Effector memory CD4-positive, alpha-beta T cell (primary cell): ENCODE data around the gene EIF4E1B.

Experiments used
- DNase-seq, 3 donors: peaks; one replicate each; pipeline ENCODE4 v3.0.0-alpha.2; 2020
- H3K27ac ChIP-seq: 2 replicates; pipeline ENCODE4 v1.7.0; 2013; ENCODE audit warnings: mild to moderate bottlenecking, low read length, moderate library complexity; ENCODE audit not compliant: insufficient read depth, poor library complexity, severe bottlenecking
- H3K27me3 ChIP-seq: replicated peaks from 2 replicates; pipeline ENCODE4 v1.7.0; 2013; ENCODE audit warnings: mild to moderate bottlenecking, low read length; ENCODE audit not compliant: insufficient read depth, control insufficient read depth, poor library complexity, severe bottlenecking
- H3K36me3 ChIP-seq: 2 replicates; pipeline ENCODE4 v1.7.0; 2013; ENCODE audit warnings: mild to moderate bottlenecking, low read length, moderate library complexity; ENCODE audit not compliant: control insufficient read depth, insufficient read depth
- H3K4me1 ChIP-seq: 2 replicates; pipeline ENCODE4 v1.7.0; 2013; ENCODE audit warnings: low read length, mild to moderate bottlenecking; ENCODE audit not compliant: control insufficient read depth, insufficient read depth, poor library complexity, severe bottlenecking
- H3K4me3 ChIP-seq: 2 replicates; pipeline ENCODE4 v1.7.0; 2013; ENCODE audit warnings: low read length, low read depth, mild to moderate bottlenecking; ENCODE audit not compliant: insufficient read depth, poor library complexity, severe bottlenecking
- H3K9me3 ChIP-seq: 2 replicates; pipeline ENCODE4 v1.7.0; 2013; ENCODE audit warnings: mild to moderate bottlenecking, low read length, moderate library complexity; ENCODE audit not compliant: control insufficient read depth

Gene EIF4E1B

DNA sequence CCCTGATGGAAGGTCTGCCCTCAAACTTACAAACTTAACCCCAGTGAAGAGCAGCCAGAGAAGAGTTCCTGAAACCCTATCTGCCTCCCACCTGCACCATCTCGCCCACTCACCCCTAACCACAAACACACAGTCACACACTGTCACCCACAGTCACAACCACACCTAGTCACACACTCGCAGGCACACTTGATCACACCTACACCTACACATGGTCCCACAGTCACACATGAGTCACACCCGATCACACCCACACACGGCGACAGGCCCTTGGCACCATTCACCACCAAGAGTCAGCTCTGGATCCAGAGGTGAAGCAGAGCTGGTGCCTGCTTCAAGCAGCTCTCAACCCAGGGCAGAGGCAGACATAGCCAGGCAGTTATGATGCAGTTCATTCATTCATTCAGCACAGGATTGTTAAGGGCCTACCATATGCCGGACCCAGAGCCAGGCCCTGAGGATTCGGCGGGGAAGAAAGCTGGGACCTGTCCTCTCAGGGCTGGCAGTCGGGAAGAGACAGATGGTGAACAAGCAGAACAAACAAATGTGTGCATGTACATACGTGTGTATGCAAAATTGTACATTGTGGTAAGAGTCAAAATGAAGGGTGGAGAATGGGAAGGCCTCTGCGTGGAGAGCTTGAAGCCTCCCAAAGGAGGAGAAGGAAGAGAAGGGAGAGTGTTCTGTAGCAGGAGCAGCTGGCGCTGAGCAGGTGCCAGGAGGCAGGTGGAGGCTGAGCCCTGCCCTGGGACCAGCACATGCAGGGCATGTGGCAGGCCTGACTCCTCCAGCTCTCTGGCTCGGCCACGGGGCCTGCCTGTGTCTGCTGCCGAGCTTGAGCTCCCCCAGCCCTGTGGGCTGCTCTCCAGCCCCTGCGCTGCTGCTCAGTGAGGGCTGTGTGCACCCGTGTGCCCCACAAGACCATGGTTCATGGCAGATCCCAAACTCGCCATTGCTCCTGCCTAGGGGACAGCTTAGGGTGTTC lies 23.2 kb downstream of the EIF4E1B start:
- Histone ChIP-seq H3K27me3 (no peaks in the 10 kb centered on the region), H3K36me3 (peaks cover 7% of the 10 kb centered on the region), H3K4me3 (no peak overlapping the region), H3K27ac (no peak overlapping the region), H3K4me1 (peaks cover 13% of the 10 kb centered on the region), H3K9me3 (no peaks in the 10 kb centered on the region)
- peak in 1 of 3 donors; percentile 16 for DNase-seq

DNA sequence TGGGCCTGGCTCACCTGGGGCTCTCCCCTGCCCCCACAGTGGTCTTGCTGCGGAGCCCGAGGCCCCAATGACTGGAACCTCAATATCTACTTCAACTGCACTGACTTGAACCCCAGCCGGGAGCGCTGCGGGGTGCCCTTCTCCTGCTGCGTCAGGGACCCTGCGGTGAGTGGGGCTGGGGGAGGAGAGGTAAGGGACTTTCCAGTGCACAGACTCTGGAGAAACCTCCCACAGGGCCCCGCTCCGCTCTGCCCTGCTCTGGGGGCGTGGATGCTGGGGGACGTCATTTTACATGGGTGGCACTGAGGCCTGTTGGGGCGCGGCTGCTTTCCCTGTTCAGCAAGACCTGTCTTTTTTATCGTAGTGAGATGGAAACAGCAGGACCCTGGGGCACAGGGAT lies 24.4 kb downstream of the EIF4E1B start:
- Histone ChIP-seq H3K27me3 (no peaks in the 10 kb centered on the region), H3K4me1 (peaks cover 15% of the 10 kb centered on the region), H3K27ac (no peak overlapping the region), H3K9me3 (no peaks in the 10 kb centered on the region), H3K4me3 (no peak overlapping the region), H3K36me3 (peaks cover 7% of the 10 kb centered on the region)
- DNase-seq = no peak

DNA sequence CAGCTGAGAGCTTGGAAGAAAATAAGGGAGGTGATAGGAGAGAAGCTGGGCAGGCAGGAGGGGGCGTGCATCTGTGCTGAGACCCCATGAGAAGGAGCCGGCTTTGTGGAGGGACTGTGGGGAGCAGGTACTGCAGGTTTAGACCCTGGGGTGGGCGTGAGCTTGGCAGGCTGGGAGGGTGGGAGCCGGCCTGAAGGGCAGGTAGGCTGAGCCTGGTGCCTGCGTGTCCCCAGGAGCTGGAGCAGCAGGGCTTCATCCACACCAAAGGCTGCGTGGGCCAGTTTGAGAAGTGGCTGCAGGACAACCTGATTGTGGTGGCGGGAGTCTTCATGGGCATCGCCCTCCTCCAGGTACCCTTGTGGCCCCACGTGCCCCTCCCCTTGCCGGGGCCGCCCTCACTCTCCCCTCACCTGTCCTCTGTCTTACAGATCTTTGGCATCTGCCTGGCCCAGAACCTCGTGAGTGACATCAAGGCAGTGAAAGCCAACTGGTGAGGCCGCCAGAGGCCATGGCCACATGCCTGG lies 26.1 kb downstream of the EIF4E1B start:
- no peaks in the 10 kb centered on the region for H3K9me3 ChIP-seq
- H3K27me3 ChIP-seq = no peaks in the 10 kb centered on the region
- DNase-seq = no peak
- no peak overlapping the region for H3K27ac ChIP-seq
- peaks cover 25% of the 10 kb centered on the region for H3K4me1 ChIP-seq
- H3K4me3 ChIP-seq = no peak overlapping the region
- peaks cover 7% of the 10 kb centered on the region for H3K36me3 ChIP-seq

DNA sequence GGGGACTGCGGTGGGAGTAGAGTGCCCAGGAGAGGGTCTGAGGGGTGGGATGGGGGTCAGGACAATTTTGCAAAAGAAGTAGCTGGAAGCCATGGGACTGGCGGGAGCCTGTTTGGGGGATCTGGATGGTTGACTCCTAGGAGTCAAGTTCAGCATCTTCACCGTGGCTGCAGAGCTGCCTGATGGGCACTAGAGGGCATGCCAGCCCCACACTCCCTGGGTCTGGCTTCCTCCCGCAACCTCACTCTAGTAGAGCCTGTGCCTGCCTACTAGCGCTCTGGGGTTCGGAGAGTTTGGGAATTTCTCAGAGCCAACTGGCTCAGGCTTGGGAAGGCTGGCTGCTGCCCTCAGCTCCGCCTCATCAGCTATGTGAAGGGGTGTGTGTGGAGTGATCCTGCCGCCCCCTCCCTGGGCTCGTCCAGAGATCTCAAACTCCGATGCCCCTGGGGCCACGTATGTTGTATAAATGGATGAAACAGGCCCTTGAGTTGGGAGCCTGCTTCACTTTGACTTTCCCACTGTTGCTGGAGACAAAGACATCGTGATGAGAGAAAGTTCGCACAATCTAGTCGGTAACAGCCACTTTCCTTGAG lies 27.6 kb downstream of the EIF4E1B start:
- Histone ChIP-seq H3K4me1 (peaks cover 25% of the 10 kb centered on the region), H3K4me3 (peak overlapping the region; percentile 15), H3K36me3 (peaks cover 7% of the 10 kb centered on the region), H3K27me3 (no peaks in the 10 kb centered on the region), H3K27ac (no peak overlapping the region), H3K9me3 (no peaks in the 10 kb centered on the region)
- peak; percentile 22 to 30 (median 27) for DNase-seq

DNA sequence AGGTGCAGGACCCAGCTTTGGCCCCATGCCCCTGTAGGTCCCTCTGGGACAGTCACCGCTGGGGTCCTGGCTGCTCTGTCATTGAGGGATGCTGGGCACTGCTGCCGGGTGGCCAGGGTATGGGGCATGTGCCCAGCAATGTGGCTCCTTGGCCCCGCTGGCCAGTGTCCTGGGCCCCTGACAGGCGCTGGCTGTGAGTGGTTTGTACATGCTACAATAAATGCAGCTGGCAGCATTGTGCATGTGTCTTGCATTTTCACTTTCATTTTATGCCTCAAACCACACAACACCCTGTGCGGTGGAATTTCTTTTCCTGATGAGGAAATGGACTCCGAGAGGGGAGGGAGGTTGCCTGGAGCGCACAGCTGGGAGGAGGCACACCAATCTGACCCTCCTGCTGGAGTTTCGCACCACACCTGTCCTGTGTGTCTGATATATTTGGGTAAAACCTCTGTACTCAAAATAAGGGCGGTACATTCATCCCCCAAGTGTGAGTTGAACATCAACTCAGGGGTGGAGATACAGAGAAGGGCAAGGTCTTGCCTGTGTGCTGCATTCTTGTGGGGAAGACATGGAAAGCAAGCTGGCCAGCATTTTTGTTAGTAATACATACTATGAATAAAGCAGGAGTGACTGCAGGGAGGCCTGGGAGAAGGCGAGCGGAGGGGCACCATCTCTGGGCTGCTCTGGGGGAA lies 28.5 kb downstream of the EIF4E1B start:
- peak in 1 of 3 donors; percentile 23 for DNase-seq
- Histone ChIP-seq H3K9me3 (no peaks in the 10 kb centered on the region), H3K4me3 (peak overlapping the region; percentile 44), H3K4me1 (peaks cover 25% of the 10 kb centered on the region), H3K27ac (peak overlapping the region; percentile 22), H3K36me3 (peaks cover 4% of the 10 kb centered on the region), H3K27me3 (no peaks in the 10 kb centered on the region)

DNA sequence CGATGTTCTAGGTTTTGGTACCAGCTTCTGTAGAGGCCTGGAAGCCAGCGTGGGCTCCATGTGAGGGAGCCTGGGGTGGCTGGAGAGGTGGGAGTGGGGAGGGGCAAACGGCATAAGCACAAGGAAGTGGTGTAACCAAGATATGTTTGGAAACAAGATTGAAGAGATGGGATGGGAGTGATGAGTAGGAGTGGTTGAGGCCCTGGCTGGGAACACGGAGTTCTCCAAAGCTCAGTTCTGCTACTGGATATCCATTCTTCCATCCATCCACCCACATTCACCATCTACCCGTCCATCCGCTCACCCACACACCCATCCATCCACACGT lies 29.0 kb downstream of the EIF4E1B start:
- Histone ChIP-seq H3K4me3 (no peak overlapping the region), H3K9me3 (no peaks in the 10 kb centered on the region), H3K36me3 (no peaks in the 10 kb centered on the region), H3K27me3 (no peaks in the 10 kb centered on the region), H3K27ac (peak overlapping the region; percentile 22), H3K4me1 (peaks cover 25% of the 10 kb centered on the region)
- DNase-seq = no peak

DNA sequence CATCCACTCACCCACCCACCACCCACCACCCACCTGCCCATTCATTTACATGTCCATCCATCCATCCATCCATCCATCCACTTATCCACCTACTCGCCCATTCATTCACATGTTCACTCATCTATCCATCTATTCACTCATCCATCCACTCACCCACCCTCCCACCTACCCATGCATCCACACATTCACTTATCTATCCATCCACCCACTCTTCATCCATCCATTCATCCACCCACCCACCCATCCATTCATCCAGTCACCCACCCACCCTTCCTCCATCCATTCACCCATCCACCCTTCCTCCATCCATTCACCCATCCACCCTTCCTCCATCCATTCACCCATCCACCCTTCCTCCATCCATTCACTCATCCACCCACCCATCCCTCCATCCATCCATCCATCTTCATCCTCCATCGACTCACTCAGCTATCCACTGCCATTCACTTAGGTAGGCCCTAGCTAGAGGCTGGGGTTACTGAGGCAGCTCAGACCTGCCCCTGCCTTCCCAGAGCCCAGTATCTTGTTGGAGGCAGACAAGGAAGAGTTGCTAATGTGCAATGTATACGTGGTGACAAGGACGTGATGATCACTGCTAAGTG lies 29.5 kb downstream of the EIF4E1B start:
- peaks cover 25% of the 10 kb centered on the region for H3K4me1 ChIP-seq
- no peaks in the 10 kb centered on the region for H3K36me3 ChIP-seq
- H3K9me3 ChIP-seq = no peaks in the 10 kb centered on the region
- H3K27ac ChIP-seq = no peak overlapping the region
- no peak overlapping the region for H3K4me3 ChIP-seq
- no peak for DNase-seq
- no peaks in the 10 kb centered on the region for H3K27me3 ChIP-seq

DNA sequence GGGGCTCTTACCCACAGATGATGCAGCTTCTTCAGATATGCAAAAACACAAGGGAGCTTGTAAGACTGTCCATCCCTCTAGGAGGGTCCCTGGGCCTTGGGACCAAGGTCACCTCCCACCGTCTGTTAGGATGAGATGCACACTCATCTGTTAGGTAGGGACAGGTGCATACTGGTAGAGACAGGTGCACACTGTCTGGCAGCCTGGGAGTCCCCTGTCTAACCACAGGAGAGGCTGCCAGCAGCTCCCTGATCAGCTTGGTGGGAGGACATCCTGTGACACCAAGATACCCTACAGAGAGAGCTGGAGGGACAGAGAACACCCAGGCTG lies 30.0 kb downstream of the EIF4E1B start:
- no peaks in the 10 kb centered on the region for H3K27me3 ChIP-seq
- no peak overlapping the region for H3K27ac ChIP-seq
- no peak overlapping the region for H3K4me3 ChIP-seq
- DNase-seq = no peak
- H3K9me3 ChIP-seq = no peaks in the 10 kb centered on the region
- H3K4me1 ChIP-seq = peaks cover 25% of the 10 kb centered on the region
- H3K36me3 ChIP-seq = no peaks in the 10 kb centered on the region

DNA sequence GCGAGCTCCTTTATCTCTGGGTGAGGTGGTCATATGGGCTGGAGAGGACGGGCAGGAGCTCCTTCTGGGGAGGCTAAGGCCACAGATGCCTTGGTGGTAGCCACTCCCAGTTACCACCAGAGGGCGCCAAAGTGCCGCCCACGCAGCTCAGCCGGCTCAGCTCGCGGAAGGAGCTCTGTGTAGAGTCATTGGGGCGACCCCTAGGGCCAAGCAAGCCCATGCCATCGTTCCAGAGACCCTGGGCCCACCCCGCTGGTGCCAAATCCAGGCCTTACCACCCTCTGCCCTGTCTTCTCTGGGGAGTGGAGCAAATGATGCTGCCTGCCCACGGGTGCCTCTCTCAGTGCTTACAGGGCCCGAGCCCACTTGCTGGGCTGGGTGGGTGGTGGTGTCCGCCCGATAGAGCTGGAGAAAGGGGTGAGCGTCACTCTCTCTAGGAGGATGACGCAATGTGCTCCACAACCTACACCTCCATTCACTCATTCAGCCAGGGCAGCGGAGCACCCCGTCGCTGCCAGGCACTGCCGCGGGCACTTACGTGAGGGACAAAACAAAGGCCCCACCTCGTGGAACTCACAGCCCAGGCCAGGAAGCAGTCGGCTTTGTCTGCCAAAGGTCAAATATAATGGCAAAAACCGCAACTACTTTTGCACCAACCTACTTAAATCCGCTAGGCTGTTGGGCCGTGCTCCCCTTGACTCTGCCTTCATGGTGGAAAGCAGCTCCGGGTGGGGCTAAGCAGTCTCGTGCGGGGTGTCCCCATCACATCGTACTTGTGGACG lies 30.6 kb downstream of the EIF4E1B start:
- Histone ChIP-seq H3K27ac (no peak overlapping the region), H3K4me3 (no peak overlapping the region), H3K9me3 (no peaks in the 10 kb centered on the region), H3K4me1 (peaks cover 25% of the 10 kb centered on the region), H3K36me3 (no peaks in the 10 kb centered on the region), H3K27me3 (no peaks in the 10 kb centered on the region)
- peak; percentile 50 to 66 (median 53) for DNase-seq
